ENCODE measurements around the gene TDRD7.

TDRD7 gene

GRCh38 chr9:97506306-97506705 is 94.4 kb downstream of the TDRD7 start:
- TF ChIP-seq GATA1 (IDR thresholded peaks at IDR 0.05; ENCODE audit: low read depth, low read length) (no peak), POLR2A (IDR thresholded peaks at IDR 0.05; ENCODE audit: low read length) (no peak)
- DNase-seq: peak; percentile 73 to 79

GRCh38 chr9:97506787-97507186 is 94.9 kb downstream of the TDRD7 start:
- TF ChIP-seq GATA1 (IDR thresholded peaks at IDR 0.05; ENCODE audit: low read depth, low read length) (no peak), POLR2A (IDR thresholded peaks at IDR 0.05; ENCODE audit: low read length) (no peak)
- peak in 1 of 2 experiments; percentile 30 for DNase-seq

GRCh38 chr9:97507428-97507984 is 95.6 kb downstream of the TDRD7 start:
- TF ChIP-seq GATA1 (IDR thresholded peaks at IDR 0.05; ENCODE audit: low read depth, low read length) (no peak), POLR2A (IDR thresholded peaks at IDR 0.05; ENCODE audit: low read length) (no peak)
- DNase-seq: peak in 1 of 2 experiments; percentile 40

DNA sequence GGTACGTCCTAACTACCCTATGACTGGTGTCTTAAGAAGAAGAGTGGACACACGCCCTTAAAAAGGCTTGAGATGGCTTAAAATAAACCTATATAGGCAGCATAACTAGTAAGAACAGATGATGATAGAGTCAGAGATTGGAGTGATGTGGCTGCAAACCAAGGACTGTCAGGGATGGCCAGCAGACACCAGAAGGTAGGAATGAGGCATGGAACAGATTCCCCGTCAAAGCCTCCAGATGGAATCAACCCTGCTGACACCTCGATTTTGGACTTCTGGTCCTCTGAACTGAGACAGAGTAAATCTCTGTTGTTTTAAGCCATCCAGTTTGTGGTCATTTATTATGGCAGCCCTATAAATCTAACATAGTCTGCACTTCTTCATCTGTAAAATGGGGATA is 97.0 kb downstream of the TDRD7 start:
- DNase-seq: no peak
- no peak for TF ChIP-seq GATA1 (IDR thresholded peaks at IDR 0.05; ENCODE audit: low read depth, low read length)

GRCh38 chr9:97510797-97511654 is 99.1 kb downstream of the TDRD7 start:
- peak; percentile 50 to 68 for DNase-seq
- TF ChIP-seq GATA1 (IDR thresholded peaks at IDR 0.05; ENCODE audit: low read depth, low read length) (no peak), POLR2A (IDR thresholded peaks at IDR 0.05; ENCODE audit: low read length) (no peak)

DNA sequence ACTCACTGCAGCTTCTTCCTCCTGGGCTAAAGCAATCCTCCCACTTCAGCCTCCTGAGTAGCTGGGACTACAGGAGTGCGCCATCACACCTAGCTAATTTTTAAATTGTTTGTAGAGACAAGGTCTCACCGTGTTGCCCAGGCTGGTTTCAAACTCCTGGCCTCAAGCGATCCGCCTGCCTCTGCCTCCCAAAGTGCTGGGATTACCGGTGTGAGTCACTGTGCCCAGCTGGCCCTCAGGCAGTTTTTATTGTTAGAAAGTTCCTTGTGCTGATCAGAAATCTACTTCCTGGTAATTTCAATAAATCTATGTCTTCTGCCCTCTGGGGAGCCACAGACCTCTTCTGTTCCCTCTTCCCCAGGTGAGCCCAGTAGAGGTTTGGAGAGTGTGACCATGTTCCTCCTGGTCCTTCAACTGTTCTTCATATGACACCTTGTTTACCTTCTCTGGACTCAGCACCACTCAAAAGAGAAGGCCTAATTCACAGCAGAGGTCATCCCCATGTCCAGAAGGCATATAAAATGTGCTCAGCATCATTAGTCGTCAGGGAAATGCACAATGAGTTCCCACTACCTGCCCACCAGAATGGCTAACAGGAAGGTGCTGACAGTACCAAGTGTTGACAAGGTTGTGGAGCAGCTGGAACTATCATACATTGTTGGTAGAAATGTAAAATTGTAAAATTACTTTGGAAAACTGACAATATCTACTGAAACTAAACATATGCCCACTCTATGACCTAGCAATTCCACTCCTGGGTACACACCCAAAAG is 99.9 kb downstream of the TDRD7 start:
- DNase-seq: no peak
- TF ChIP-seq POLR2A (IDR thresholded peaks at IDR 0.05; ENCODE audit: low read length): no peak
- no peak for TF ChIP-seq GATA1 (IDR thresholded peaks at IDR 0.05; ENCODE audit: low read depth, low read length)

DNA sequence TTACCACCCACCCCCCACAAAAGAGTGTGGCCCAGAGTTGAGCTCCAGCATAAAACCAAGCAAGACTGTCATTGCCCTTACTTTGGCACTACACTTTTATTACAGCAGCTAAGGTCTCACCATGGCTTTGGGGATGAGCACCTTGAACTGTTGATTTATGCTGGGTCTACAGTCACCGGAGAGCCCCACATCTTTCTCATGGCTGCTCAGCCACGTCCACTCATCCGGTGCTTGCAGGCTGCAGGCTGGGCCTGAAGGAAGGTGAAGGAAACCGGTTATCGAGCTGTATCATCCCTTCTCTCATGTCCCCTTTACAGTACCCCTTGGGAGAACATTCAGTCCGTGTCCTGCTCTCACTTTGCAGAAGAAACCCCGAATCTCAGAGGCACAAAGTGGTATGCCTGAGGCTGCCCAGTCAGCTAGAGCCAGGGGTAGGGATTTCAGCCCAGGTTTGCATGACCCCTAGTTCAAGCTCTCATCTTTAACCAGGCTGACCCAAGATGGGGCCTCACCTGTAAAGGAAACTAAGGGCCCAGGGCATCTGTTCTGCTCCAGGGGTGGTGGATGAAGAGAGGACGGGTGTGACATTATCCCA is 101.2 kb downstream of the TDRD7 start:
- TF ChIP-seq POLR2A (IDR thresholded peaks at IDR 0.05; ENCODE audit: low read length) (no peak), GATA1 (IDR thresholded peaks at IDR 0.05; ENCODE audit: low read depth, low read length) (no peak)
- no peak for DNase-seq

DNA sequence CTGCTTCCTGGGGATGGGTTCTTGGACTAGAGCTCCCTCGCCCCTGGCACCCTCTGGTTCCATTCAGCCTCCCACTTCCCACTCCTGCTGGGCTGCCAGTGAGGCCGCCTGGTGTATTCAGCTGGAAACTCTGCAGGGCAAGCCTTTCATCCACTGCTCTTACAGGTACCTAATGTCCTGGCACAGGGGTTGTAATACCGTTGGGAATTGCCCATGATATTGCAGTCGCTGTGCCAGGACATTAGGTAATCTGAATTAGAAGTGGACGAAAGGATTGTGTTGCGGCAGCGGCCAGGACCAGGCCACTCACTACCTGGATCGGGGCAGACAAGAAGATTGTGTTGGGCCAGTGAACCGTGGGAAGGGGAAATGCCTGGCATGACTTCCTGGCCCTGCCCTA is 102.6 kb downstream of the TDRD7 start:
- TF ChIP-seq POLR2A (IDR thresholded peaks at IDR 0.05; ENCODE audit: low read length) (no peak), GATA1 (IDR thresholded peaks at IDR 0.05; ENCODE audit: low read depth, low read length) (no peak)
- no peak for DNase-seq

DNA sequence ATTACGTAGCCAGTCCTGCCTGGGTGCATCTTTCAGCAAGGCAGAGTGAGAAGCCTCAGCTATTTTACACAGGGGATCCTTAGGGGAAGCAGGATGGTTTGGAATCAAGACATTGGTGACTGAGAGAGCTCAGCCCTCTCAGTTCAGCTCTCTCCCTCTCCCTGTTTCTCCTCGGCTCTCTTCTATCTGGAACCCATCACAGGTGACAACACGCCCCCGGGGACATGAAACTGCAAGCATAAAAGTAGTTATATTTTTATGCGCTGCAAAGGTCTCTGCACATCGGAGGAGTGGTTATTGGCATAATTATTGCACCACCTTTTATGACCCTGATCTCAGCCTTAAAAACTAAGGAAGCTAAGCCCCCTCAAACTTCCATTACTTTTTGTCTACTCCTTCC is 103.8 kb downstream of the TDRD7 start:
- TF ChIP-seq POLR2A (IDR thresholded peaks at IDR 0.05; ENCODE audit: low read length) (no peak), GATA1 (IDR thresholded peaks at IDR 0.05; ENCODE audit: low read depth, low read length) (no peak)
- DNase-seq: no peak

GRCh38 chr9:97516111-97516510 is 104.2 kb downstream of the TDRD7 start:
- TF ChIP-seq GATA1 (IDR thresholded peaks at IDR 0.05; ENCODE audit: low read depth, low read length) (no peak), POLR2A (IDR thresholded peaks at IDR 0.05; ENCODE audit: low read length) (no peak)

GRCh38 chr9:97517331-97518089 is 105.6 kb downstream of the TDRD7 start:
- no peak for DNase-seq
- no peak for TF ChIP-seq POLR2A (IDR thresholded peaks at IDR 0.05; ENCODE audit: low read length)
- TF ChIP-seq GATA1 (IDR thresholded peaks at IDR 0.05; ENCODE audit: low read depth, low read length): no peak

More at GRCh38 chr9:97516111-97516510, 104.2 kb downstream of the TDRD7 start:
- no peak for DNase-seq

DNA sequence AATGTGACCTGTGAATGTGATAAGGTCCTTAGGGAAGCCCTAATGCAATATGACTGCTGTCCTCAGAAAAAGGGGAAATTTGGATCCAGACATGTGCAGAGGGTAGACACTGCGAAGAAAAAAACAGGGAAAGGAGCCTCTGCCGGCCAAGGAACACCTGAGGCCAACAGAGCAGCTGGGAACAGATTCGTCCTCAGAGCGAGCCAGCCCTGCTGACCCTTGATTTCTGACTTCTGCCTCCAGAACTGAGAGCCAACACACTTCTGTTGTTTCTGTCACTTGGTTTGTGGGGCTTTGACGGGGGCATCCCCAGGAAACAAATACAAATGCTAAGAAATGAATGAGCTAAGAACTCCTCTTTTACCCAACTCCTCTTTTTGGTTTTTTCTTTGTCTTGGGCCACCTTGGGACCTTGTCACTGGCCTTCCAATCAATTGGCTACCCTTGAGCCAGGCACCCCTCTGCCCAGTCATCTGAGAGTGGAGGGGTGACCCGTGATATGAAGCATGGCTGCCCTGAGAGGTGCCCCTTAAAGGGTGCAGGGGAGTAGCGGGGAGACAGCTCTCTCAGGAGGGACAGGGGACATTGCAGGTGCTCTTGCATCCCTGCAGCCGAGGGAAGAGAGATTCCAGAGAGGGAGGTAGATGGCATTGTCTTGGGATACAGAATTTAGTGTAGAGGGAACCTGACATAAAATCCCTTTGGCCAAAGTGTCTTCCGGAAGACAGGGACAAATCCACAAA is 106.4 kb downstream of the TDRD7 start:
- no peak for DNase-seq
- no peak for TF ChIP-seq GATA1 (IDR thresholded peaks at IDR 0.05; ENCODE audit: low read depth, low read length)
- no peak for TF ChIP-seq POLR2A (IDR thresholded peaks at IDR 0.05; ENCODE audit: low read length)

DNA sequence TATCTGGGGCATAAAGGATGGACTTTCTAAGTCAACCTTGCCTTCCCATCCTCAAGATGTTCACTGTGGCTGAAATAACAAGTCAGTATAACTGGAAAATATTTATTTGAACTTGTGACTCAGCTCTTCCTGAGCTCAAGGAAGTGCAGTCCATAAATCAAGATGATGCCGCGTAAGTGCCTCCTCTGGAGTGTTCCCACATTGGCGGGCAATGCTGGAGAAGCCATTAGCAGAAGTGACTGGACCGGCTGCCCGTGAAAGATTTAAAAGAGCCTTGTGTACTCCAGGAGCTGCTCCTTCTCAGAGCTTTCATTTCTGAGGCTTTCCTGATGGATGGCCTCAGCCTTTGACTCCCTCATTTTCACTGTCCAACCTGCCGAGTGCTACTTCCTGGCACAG is 107.0 kb downstream of the TDRD7 start:
- TF ChIP-seq GATA1 (IDR thresholded peaks at IDR 0.05; ENCODE audit: low read depth, low read length): no peak
- no peak for TF ChIP-seq POLR2A (IDR thresholded peaks at IDR 0.05; ENCODE audit: low read length)
- peak in 1 of 2 experiments; percentile 36 for DNase-seq

All from erythroblast (primary cell).